Body of pancreas (tissue), 4 donors: ENCODE data around the gene CDK16.

Source experiments
- CTCF ChIP-seq, 7 experiments: fragments of 450-650 bp in 4 of 7; fragments of 200-600 bp in 3 of 7; sonication (generic) in 3 of 7; IDR thresholded peaks; one replicate each; pipeline ENCODE4 v1.5.1; 2016 to 2019; ENCODE audit warnings: antibody characterized with exemption in 7 of 7
- POLR2A ChIP-seq, 3 donors: fragments of 450-650 bp; IDR thresholded peaks; one replicate each; pipeline ENCODE4 v1.6.1; 2016; ENCODE audit warnings: antibody characterized with exemption in 3 of 3, mild to moderate bottlenecking in 2 of 3

GRCh38 chrX:47241201-47242011 is 22.9 kb downstream of the CDK16 start:
- TF ChIP-seq CTCF (IDR thresholded peaks at IDR 0.05) (no peak), POLR2A (IDR thresholded peaks at IDR 0.05) (no peak)
